GM12878 (cell line): Measurements from ENCODE around the gene FBXO3. TPM values are rescaled to one million over a fixed set of nuclear protein-coding genes. Genes with fewer than 3 reads are reported as not detected.
"Not testable (repeated sequence)": the region's sequence is repeated elsewhere in the genome, so short reads cannot be mapped to it uniquely, and the experiment has no call there.

Experiments
- ATAC-seq: fragments of 200-7000 bp; cut with Tn5 transposase; 3 replicates; pipeline ENCODE4 v1.9.1; 2020; ENCODE audit warnings: mild to moderate bottlenecking, moderate library complexity
- BruUV-seq: library from RNA; stranded (reverse); fragments of 400-500 nt; replicated peaks from 2 replicates; lab custom pipeline; 2021; lab: Mats Ljungman, UMichigan
- CTCF ChIA-PET: fragments of 300-600 bp; sonication (Branson Sonifier 250); formaldehyde crosslinking; extraction: SDS; loops from one replicate; lab custom pipeline; 2021; ENCODE audit warnings: inconsistent platforms; lab: Yijun Ruan, JAX
- POLR2A ChIA-PET: fragments of 350-600 bp; formaldehyde crosslinking; extraction: SDS; loops from one replicate; lab custom pipeline; 2021; ENCODE audit warnings: inconsistent platforms; lab: Charles Lee
- RAD21 ChIA-PET: fragments of 300-600 bp; sonication (Branson Sonifier 250); formaldehyde crosslinking; loops from one replicate; lab custom pipeline; 2023; ENCODE audit warnings: antibody characterized with exemption; ENCODE audit not compliant: unreplicated experiment; lab: Charles Lee
- SMC1A ChIA-PET: fragments of 300-600 bp; sonication (Branson Sonifier 250); formaldehyde crosslinking; loops from one replicate; lab custom pipeline; 2023; ENCODE audit not compliant: unreplicated experiment, uncharacterized antibody; lab: Charles Lee
- DNase-seq: peaks from one replicate; pipeline ENCODE4 v3.0.0-alpha.2; 2011; ENCODE audit warnings: low read depth, low spot score
- FAIRE-seq: peaks from 3 replicates; lab custom pipeline; 2011; peaks lifted over from hg19 to GRCh38; lab: Jason Lieb, UNC
- H2AFZ ChIP-seq: 2 replicates; pipeline ENCODE4 v1.6.0; 2011; ENCODE audit warnings: low read depth, low read length, control low read depth; ENCODE audit not compliant: control insufficient read depth
- H3K27ac ChIP-seq: 2 replicates; pipeline ENCODE4 v1.5.1; 2011; ENCODE audit warnings: control low read depth; ENCODE audit not compliant: control insufficient read depth, insufficient read depth
- H3K27me3 ChIP-seq, 2 experiments: replicated peaks in 1 of 2; 2 replicates each; pipeline versions ENCODE4 v1.6.0 to v1.6.1; 2011; ENCODE audit warnings: low read length in 1 of 2; ENCODE audit not compliant: control insufficient read depth in 2 of 2, insufficient read depth in 2 of 2
- H3K36me3 ChIP-seq, 2 experiments: 2 replicates each; pipeline ENCODE4 v1.5.1; 2011; ENCODE audit warnings: low read length in 1 of 2; ENCODE audit not compliant: control insufficient read depth in 2 of 2, insufficient read depth in 2 of 2
- H3K4me1 ChIP-seq: 2 replicates; pipeline ENCODE4 v1.6.1; 2011; ENCODE audit warnings: mild to moderate bottlenecking, low read length, moderate library complexity, mixed read lengths; ENCODE audit not compliant: control insufficient read depth, insufficient read depth
- H3K4me2 ChIP-seq: 2 replicates; pipeline ENCODE4 v1.6.0; 2011; ENCODE audit warnings: control low read depth; ENCODE audit not compliant: control insufficient read depth, insufficient read depth
- H3K4me3 ChIP-seq: fragments of 200-600 bp; sonication (generic); 2 replicates; pipeline ENCODE4 v1.5.1; 2016
- H3K79me2 ChIP-seq: 2 replicates; pipeline ENCODE4 v1.6.0; 2011; ENCODE audit warnings: low read length; ENCODE audit not compliant: control insufficient read depth, insufficient read depth
- H3K9ac ChIP-seq: 2 replicates; pipeline ENCODE4 v1.8.0; 2011; ENCODE audit warnings: low read length, control low read depth, mixed read lengths; ENCODE audit not compliant: control insufficient read depth, insufficient read depth
- H3K9me3 ChIP-seq: replicated peaks from 3 replicates; pipeline ENCODE4 v1.5.1; 2011; ENCODE audit warnings: mild to moderate bottlenecking, low read length; ENCODE audit not compliant: control insufficient read depth, insufficient read depth
- H4K20me1 ChIP-seq: 2 replicates; pipeline ENCODE4 v1.6.0; 2011; ENCODE audit not compliant: control insufficient read depth, insufficient read depth
- SP1 ChIP-seq: IDR thresholded peaks from one replicate; pipeline ENCODE4 v1.6.1; 2011; ENCODE audit warnings: low read depth, low read length
- YY1 ChIP-seq: IDR thresholded peaks from 2 replicates; pipeline ENCODE4 v1.6.1; 2011; ENCODE audit warnings: low read depth, mild to moderate bottlenecking, low read length
- WGBS: methylation state at CpG from one replicate; pipeline ENCODE4 v1.1.6; 2016; ENCODE audit warnings: low lambda C conversion rate; ENCODE audit not compliant: insufficient replicate concordance, insufficient coverage; ENCODE audit errors: missing lambda C conversion rate; 5-methylcytosine and 5-hydroxymethylcytosine counted together
- in situ Hi-C: fragments of 300-500 bp; cut with MboI; formaldehyde crosslinking; loops from 9 replicates; pipeline ENCODE4 v1.14.3; 2018; ENCODE audit warnings: mixed read lengths
- intact Hi-C: fragments of 100-400 bp; cut with micrococcal nuclease; formaldehyde crosslinking; loops from one replicate; pipeline ENCODE4 v1.14.2; 2022; ENCODE audit not compliant: unreplicated experiment
- polyA plus RNA-seq, 11 experiments: library from polyadenylated mRNA; depleted of rRNA in 4 of 11; unstranded in 6 of 11; stranded (reverse) in 5 of 11; fragments of >200 nt; fragmentation: Nextera tagmentation in 4 of 11; fragmentation: Illumina TruSeq in 1 of 11; extraction: Ambion mirVana in 4 of 11; extraction: Trizol in 1 of 11; gene quantifications; 1 replicate in 1 of 11; 2 replicates in 10 of 11; pipeline versions ENCODE4 v1.2.1 to v1.2.3, GENCODE V29; 2011 to 2016; ENCODE audit warnings: inconsistent platforms in 2 of 11, missing spikeins in 2 of 11, low read depth in 1 of 11
- total RNA-seq, 4 experiments: library from RNA; depleted of rRNA in 3 of 4; stranded (reverse); fragments of >200 nt in 3 of 4; fragmentation: Illumina TruSeq in 1 of 4; extraction: Trizol in 1 of 4; gene quantifications; 2 replicates each; pipeline versions ENCODE4 v1.2.1 to v1.2.3, GENCODE V29; 2013 to 2021

FBXO3 gene
- total and polyA plus RNA-seq, 10 of the 15 experiments (the other 5 are each of a cell fraction or from before 2014, with no cell fraction given): 8.9 to 33.4 (median 13.8) TPM

GRCh38 chr11:33773987-33774735 is at the start of gene FBXO3 (continued):
- TF ChIP-seq SP1: peak; percentile 12
- peak; percentile 95 for TF ChIP-seq YY1

GRCh38 chr11:33822981-33823380 is 48.7 kb upstream of the FBXO3 start:
- H3K4me1 ChIP-seq, H3K9me3 ChIP-seq, H4K20me1 ChIP-seq, FAIRE-seq, RAD21 ChIA-PET, H3K4me3 ChIP-seq, H3K36me3 ChIP-seq, H3K27ac ChIP-seq, H3K27me3 ChIP-seq, DNase-seq, H3K9ac ChIP-seq, POLR2A ChIA-PET, H2AFZ ChIP-seq, ATAC-seq, H3K79me2 ChIP-seq, BruUV-seq, H3K4me2 ChIP-seq: not testable (repeated sequence)
- SMC1A ChIA-PET: interaction anchor here (0.9 kb wide), 1 partner anchor 30 kb away, joined by 3 read pairs; no protein-coding TSS in a partner anchor
- CTCF ChIA-PET: interaction anchor here (13.6 kb wide), 1 partner anchor 15 kb away, joined by 153 read pairs; no protein-coding TSS in a partner anchor
- intact Hi-C loops (loop anchor here (10.0 kb wide), 1 partner anchor 278 kb away; no protein-coding TSS in a partner anchor), in situ Hi-C loops (loop anchor here (10.0 kb wide), 1 partner anchor 458 kb away; no protein-coding TSS in a partner anchor)
- 33% methylated on average over 3 of the region's 3 CpGs for WGBS
